SIG-M5 (cell line): ENCODE data around the gene TOLLIP.

ENCODE experiments used
- DNase-seq: peaks from one replicate; lab custom pipeline; 2025; lab: John Stamatoyannopoulos, UW

TOLLIP gene

GRCh38 chr11:1310772-1311468 lies 1.5 kb upstream of the TOLLIP start:
- no peak for DNase-seq

DNA sequence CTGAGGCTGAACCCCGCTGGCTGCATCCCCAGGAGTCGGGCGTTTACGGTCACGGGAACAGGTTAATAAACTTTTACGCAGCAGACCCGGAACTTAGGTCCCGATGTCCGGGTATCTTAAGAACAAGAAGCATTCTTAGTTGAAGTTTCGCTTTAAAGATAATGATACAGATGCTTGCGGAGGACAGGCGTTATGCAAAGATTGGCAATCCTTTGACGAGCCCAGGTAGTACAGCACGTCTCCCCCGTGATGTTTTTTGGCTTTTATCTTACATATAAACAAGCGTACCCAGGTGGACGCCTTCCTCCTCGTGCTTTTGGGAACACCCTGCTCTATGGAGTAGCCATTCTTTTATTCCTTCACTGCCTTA lies 871 bp upstream of the TOLLIP start:
- DNase-seq = no peak

DNA sequence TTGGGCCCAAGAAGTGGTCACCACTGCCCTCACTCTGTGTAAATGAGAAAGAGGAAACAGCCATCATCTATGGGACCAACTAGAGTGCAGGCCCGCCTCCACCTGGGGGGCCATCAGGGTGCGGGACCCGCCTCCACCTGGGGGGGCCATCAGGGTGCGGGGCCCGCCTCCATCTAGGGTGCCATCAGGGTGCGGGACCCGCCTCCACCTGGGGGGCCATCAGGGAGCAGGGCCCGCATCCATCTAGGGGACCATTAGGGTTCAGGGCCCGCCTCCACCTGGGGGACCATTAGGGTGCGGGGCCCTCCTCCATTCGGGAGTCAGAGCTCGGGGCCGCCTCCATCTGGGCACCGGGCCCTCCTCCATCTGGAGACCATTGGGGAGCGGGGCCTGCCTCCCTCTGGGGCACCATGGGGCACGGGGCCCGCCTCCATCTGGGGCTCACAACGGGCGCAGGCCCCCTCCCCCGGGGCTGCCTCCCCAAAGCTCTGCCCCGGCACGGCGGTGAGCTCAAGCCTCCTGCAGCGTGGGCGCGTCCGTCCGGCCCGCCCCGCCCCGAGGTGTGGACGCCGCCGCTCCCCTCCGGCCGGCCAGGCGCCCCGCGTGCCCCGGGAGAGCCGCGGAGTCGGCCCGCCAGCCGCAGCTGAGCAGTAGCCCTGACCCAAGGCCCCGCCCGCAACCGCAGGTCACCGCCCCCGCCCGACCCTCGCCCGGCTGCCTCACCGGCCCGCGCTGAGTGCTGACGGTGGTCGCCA lies 512 bp downstream of the TOLLIP start:
- DNase-seq = no peak

DNA sequence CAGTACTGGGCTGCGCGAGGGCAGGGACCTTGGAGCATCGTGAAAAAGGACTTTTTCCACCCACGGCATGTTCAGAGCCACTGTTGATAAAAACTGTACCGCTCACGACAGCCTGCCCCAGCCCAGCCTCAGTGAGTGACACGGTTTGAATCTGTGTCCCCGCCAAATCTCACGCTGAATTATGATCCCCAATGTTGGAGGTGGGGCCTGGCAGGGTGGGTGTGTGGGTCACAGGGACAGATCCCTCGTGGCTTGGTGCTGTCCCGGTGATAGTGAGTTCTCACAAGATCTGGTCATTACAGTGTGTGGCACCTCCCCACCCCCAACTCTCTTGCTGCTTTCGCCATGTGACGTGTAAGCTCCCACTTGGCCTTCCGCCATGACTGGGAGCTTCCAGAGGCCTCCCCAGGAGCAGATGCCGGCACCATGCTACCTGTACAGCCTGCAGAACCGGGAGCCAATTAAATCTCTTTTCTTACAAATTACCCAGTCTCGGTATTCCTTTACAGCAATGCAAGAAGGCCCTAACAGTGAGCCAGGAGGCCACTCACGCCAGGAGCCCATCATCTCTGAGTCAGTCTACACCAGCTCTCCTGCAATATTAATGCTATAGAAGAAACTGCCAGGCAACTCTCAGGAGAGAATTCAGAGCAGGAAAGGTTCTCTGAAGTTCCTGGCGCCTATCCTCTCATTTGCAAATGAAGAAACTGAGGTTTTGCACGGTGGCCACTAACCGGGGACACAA lies 1.3 kb downstream of the TOLLIP start:
- DNase-seq = no peak

DNA sequence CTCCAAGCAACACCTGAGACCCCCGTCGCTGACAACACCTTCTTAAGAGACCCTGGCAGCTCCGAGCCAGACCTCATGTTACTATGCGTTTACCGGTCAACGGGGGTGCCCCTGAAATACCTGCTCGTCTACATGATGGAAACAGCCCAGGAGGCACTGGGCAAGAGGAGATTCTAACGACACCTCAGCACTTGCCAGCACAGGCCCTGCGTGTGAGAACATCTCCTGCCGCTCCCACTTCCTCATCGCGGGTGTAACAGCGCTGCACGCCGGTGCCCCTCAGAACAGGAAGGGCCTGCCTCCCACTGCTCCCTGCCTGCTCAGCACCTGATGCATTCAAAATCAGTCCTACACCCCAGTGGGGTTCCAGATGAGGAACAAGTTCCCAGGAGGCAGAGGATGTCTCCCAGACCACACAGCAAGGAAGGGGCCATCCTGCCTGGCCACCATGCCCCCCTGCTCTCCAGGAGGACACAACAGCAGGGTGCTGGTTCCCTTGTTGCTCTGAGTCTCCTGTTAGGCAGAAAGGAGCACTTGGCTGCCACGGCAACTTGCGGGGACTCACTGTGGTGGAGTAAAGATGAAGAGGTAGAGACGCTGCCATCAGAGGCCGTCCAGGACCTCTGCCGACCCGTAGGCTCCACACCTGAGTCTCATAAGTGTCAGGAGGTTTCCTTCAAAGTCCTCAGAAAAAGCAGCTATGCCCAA lies 2.1 kb downstream of the TOLLIP start:
- peak; percentile 13 for DNase-seq

- DNase-seq = no peak
Measured at GRCh38 chr11:1306186-1307162, 3.0 kb downstream of the TOLLIP start.

GRCh38 chr11:1305501-1306056 lies 3.9 kb downstream of the TOLLIP start:
- no peak for DNase-seq

- no peak for DNase-seq
Measured at GRCh38 chr11:1305063-1305495, 4.4 kb downstream of the TOLLIP start.

- no peak for DNase-seq
Measured at GRCh38 chr11:1304380-1304779, 5.1 kb downstream of the TOLLIP start.

DNA sequence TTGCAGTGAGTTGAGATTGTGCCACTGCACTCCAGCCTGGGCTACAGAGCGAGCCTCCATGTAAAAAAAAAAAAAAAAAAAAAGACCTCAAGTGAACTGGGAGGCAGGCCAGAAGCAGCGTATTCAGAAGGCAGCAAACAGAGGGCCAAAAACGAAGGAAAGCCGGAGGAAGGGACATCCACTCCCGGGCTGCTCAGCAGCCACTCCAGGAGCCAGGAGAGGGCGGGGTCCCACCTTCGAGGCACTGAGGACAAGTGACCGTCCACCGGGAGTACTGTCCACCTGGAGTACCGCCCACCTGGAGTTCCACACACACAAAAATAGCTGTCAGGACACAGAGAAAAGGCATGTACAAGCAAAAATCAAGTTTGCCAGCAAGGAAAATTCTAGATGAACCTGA lies 5.5 kb downstream of the TOLLIP start:
- DNase-seq = no peak

GRCh38 chr11:1303126-1303821 lies 6.2 kb downstream of the TOLLIP start:
- DNase-seq = no peak

DNA sequence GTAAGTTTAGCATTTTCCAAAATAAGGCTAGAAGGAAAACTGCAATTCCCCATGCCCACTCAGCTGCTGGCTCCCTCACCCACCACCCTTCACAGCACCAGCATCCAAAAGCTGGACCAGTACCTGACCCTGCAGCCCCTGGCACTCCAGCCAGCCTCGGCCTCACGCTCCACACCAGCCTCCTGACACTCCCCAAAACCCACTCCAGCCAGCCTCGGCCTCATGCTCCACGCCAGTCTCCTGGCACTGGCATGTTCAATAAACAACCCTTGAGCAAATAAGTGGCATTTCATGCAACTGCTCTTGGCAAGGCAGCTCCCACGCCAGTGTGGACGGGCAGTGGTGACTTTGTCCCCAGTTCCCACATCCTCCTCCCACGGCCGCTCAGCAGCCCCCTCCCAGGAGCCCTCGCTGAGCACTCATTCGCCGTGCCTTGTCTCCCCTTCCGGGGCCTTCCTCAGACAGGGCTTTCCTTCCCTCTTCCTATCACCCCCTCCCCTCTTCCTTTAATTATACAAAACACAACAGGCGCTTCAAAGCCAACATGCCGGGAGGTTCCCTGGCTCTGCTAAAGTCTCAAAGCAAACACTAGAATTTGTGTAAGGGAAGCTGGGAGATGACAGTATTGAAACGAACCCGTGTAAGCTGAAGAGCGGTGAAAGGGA lies 6.8 kb downstream of the TOLLIP start:
- no peak for DNase-seq

DNA sequence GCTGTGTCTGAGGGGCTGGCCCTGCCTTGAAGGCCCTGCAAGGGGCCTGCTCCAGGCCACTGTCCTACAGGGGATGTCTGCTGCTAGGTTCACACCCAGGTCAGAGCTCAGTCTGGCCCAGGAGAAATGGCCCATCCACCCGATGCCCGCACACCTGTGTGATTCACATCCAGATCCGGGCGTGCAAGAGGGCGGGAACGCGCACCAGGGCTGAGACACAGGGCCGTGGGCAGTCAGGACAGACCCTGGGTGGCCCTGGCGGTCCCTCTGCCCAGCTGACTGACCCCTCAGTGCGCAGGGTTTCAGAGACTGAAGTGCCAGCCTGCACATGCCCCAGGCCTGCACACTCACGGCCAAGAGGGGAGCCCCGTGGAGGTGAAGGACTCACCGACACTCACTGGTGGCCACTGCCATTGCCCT lies 7.4 kb downstream of the TOLLIP start:
- DNase-seq = no peak

GRCh38 chr11:1301220-1302000 lies 8.0 kb downstream of the TOLLIP start:
- no peak for DNase-seq

GRCh38 chr11:1300569-1301187 lies 8.8 kb downstream of the TOLLIP start:
- no peak for DNase-seq

DNA sequence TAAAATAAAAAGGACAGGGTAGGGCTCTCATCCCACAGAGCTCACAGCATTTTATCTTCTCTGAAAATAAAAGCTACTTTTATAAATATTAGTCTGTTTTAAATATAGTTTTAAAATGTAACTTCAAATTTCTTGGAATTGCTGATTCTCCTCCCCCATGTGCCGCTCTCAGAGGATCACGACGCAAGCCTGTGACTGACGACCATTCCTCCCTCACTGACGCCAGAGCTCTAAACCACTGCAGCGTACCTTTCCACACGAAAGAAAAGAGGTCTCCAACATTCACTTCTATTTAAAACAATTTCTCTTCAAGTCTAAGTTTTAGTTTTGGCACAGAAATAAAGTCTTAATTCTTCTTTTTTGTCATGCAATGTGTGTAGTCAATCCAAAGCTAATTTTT lies 9.3 kb downstream of the TOLLIP start:
- no peak for DNase-seq

GRCh38 chr11:1299621-1300020 lies 9.8 kb downstream of the TOLLIP start:
- DNase-seq = no peak
